H9 (cell line): ENCODE results near the gene TMEM107. TPM values are rescaled to one million over a fixed set of nuclear protein-coding genes. Genes with fewer than 3 reads are reported as not detected.

Experiments
- DNase-seq: peaks from one replicate; pipeline ENCODE4 v3.0.0-alpha.2; 2017
- H2AFZ ChIP-seq: one replicate; pipeline ENCODE4 v1.6.1; 2013; ENCODE audit warnings: mild to moderate bottlenecking, low read length, control low read depth, moderate library complexity
- H2AK5ac ChIP-seq: 2 replicates; pipeline ENCODE4 v1.6.1; 2013; ENCODE audit warnings: low read length, control low read depth, mixed read lengths; ENCODE audit not compliant: insufficient read length
- H2BK120ac ChIP-seq: one replicate; pipeline ENCODE4 v1.6.1; 2013; ENCODE audit warnings: low read depth, mild to moderate bottlenecking, low read length, control low read depth, inconsistent platforms; ENCODE audit not compliant: poor library complexity, severe bottlenecking
- H2BK12ac ChIP-seq: 2 replicates; pipeline ENCODE4 v1.6.1; 2013; ENCODE audit warnings: low read length, control low read depth, mixed read lengths, low read depth; ENCODE audit not compliant: insufficient read length
- H2BK15ac ChIP-seq: 2 replicates; pipeline ENCODE4 v1.6.1; 2013; ENCODE audit warnings: low read depth, low read length, control low read depth
- H2BK20ac ChIP-seq: one replicate; pipeline ENCODE4 v1.6.1; 2013; ENCODE audit warnings: low read depth, mild to moderate bottlenecking, low read length, control low read depth, inconsistent platforms; ENCODE audit not compliant: poor library complexity, severe bottlenecking
- H2BK5ac ChIP-seq: 2 replicates; pipeline ENCODE4 v1.6.1; 2013; ENCODE audit warnings: low read length, control low read depth, mixed read lengths; ENCODE audit not compliant: insufficient read length
- H3K14ac ChIP-seq: 2 replicates; pipeline ENCODE4 v1.6.1; 2013; ENCODE audit warnings: low read length, control low read depth; ENCODE audit not compliant: insufficient read depth
- H3K18ac ChIP-seq: 2 replicates; pipeline ENCODE4 v1.6.1; 2013; ENCODE audit warnings: low read depth, mild to moderate bottlenecking, mixed read lengths, low read length, control low read depth; ENCODE audit not compliant: insufficient read length
- H3K23ac ChIP-seq: 2 replicates; pipeline ENCODE4 v1.6.1; 2013; ENCODE audit warnings: low read length, control low read depth, mixed read lengths, low read depth; ENCODE audit not compliant: insufficient read length
- H3K23me2 ChIP-seq: 2 replicates; pipeline ENCODE4 v1.6.1; 2013; ENCODE audit warnings: low read depth, mild to moderate bottlenecking, mixed read lengths, low read length, control low read depth; ENCODE audit not compliant: insufficient read length, poor library complexity, severe bottlenecking
- H3K27ac ChIP-seq: 2 replicates; pipeline ENCODE4 v1.5.1; 2013; ENCODE audit warnings: low read length, control low read depth, mixed read lengths, low read depth; ENCODE audit not compliant: insufficient read length
- H3K27me3 ChIP-seq: 2 replicates; pipeline ENCODE4 v1.6.1; 2013; ENCODE audit warnings: low read length, control low read depth, inconsistent platforms; ENCODE audit not compliant: insufficient read depth
- H3K4ac ChIP-seq: 2 replicates; pipeline ENCODE4 v1.6.1; 2013; ENCODE audit warnings: low read depth, mild to moderate bottlenecking, control low read depth, inconsistent platforms, low read length, moderate library complexity
- H3K4me1 ChIP-seq: 2 replicates; pipeline ENCODE4 v1.6.1; 2013; ENCODE audit warnings: low read length, control low read depth, inconsistent platforms; ENCODE audit not compliant: insufficient read depth
- H3K4me2 ChIP-seq: 2 replicates; pipeline ENCODE4 v1.6.1; 2013; ENCODE audit warnings: low read length, control low read depth, mixed read lengths; ENCODE audit not compliant: insufficient read length, insufficient read depth
- H3K56ac ChIP-seq: 2 replicates; pipeline ENCODE4 v1.6.1; 2013; ENCODE audit warnings: low read depth, mild to moderate bottlenecking, mixed read lengths, low read length, control low read depth; ENCODE audit not compliant: insufficient read length
- H3K79me1 ChIP-seq: 2 replicates; pipeline ENCODE4 v1.6.1; 2013; ENCODE audit warnings: low read depth, mild to moderate bottlenecking, moderate library complexity, low read length, control low read depth, inconsistent platforms; ENCODE audit not compliant: insufficient read depth, poor library complexity, severe bottlenecking
- H3K79me2 ChIP-seq: 2 replicates; pipeline ENCODE4 v1.6.1; 2013; ENCODE audit warnings: low read length, control low read depth, inconsistent platforms; ENCODE audit not compliant: insufficient read depth
- H3K9ac ChIP-seq: 2 replicates; pipeline ENCODE4 v1.6.1; 2013; ENCODE audit warnings: low read length, control low read depth, mixed read lengths; ENCODE audit not compliant: insufficient read length; ENCODE audit errors: extremely low read depth
- H3K9me3 ChIP-seq: one replicate; pipeline ENCODE4 v1.6.1; 2013; ENCODE audit warnings: low read depth, low read length, inconsistent platforms; ENCODE audit not compliant: control insufficient read depth
- H3T11ph ChIP-seq: one replicate; pipeline ENCODE4 v1.6.1; 2013; ENCODE audit warnings: mild to moderate bottlenecking, low read length, control low read depth, inconsistent platforms
- H4K20me1 ChIP-seq: one replicate; pipeline ENCODE4 v1.6.1; 2013; ENCODE audit not compliant: control insufficient read depth, insufficient read length, insufficient read depth
- H4K5ac ChIP-seq: 2 replicates; pipeline ENCODE4 v1.6.1; 2013; ENCODE audit warnings: low read depth, mild to moderate bottlenecking, mixed read lengths, low read length, control low read depth; ENCODE audit not compliant: insufficient read length
- H4K8ac ChIP-seq: replicated peaks from 2 replicates; pipeline ENCODE4 v1.6.1; 2013; ENCODE audit warnings: low read length, control low read depth, mixed read lengths, low read depth; ENCODE audit not compliant: insufficient read length
- H4K91ac ChIP-seq: 2 replicates; pipeline ENCODE4 v1.6.1; 2013; ENCODE audit warnings: low read depth, mild to moderate bottlenecking, moderate library complexity, mixed read lengths, low read length, control low read depth; ENCODE audit not compliant: insufficient read length
- H3K27ac Mint-ChIP-seq, 3 experiments: 2 replicates in 2 of 3; 3 replicates in 1 of 3; pipeline ENCODE4 v1.8.0; 2020 to 2021; ENCODE audit warnings: mixed read lengths in 3 of 3, mild to moderate bottlenecking in 1 of 3, moderate library complexity in 1 of 3
- H3K27me3 Mint-ChIP-seq: 2 replicates; pipeline ENCODE4 v1.8.0; 2021; ENCODE audit warnings: low read depth, mild to moderate bottlenecking, moderate library complexity, mixed read lengths
- H3K36me3 Mint-ChIP-seq, 3 experiments: 2 replicates in 2 of 3; 3 replicates in 1 of 3; pipeline ENCODE4 v1.8.0; 2020 to 2021; ENCODE audit warnings: low read depth in 3 of 3, mixed read lengths in 3 of 3; ENCODE audit not compliant: insufficient read depth in 1 of 3
- H3K4me1 Mint-ChIP-seq, 2 experiments: 2 replicates each; pipeline ENCODE4 v1.8.0; 2020; ENCODE audit warnings: mixed read lengths in 2 of 2
- H3K4me3 Mint-ChIP-seq, 2 experiments: 2 replicates in 1 of 2; 3 replicates in 1 of 2; pipeline ENCODE4 v1.8.0; 2020 to 2021; ENCODE audit warnings: mild to moderate bottlenecking in 2 of 2, mixed read lengths in 2 of 2, moderate library complexity in 1 of 2
- H3K9me3 Mint-ChIP-seq, 2 experiments: 2 replicates in 1 of 2; 3 replicates in 1 of 2; pipeline ENCODE4 v1.8.0; 2020; ENCODE audit warnings: mild to moderate bottlenecking in 2 of 2, mixed read lengths in 2 of 2, moderate library complexity in 1 of 2
- CTCF ChIP-seq: fragments of 200-600 bp; sonication (generic); conservative IDR thresholded peaks from 3 replicates; pipeline ENCODE4 v1.8.0; 2021; ENCODE audit warnings: antibody characterized with exemption, mild to moderate bottlenecking
- WGBS: extraction: QIAGEN DNeasy Blood & Tissue Kit; methylation state at CpG from one replicate; pipeline ENCODE4 v1.1.7; 2013; ENCODE audit warnings: missing lambda C conversion rate, low lambda C conversion rate, mixed read lengths; ENCODE audit not compliant: insufficient read length; ENCODE audit errors: extremely low coverage; 5-methylcytosine and 5-hydroxymethylcytosine counted together
- total RNA-seq: library from RNA; stranded (reverse); gene quantifications from 2 replicates; pipeline ENCODE4 v1.2.1, GENCODE V29; 2021

Gene TMEM107
- total RNA-seq, 1 experiment from 2014 or later: 12.7 TPM

- Mint-ChIP-seq H3K9me3 (no peaks in the 10 kb centered on the region), H3K4me1 (peaks cover 21 to 25% of the 10 kb centered on the region in 2 experiments), H3K27ac (peak overlapping the region; percentile 3 to 98 (median 95); a peak in 5 of 7 replicates), H3K4me3 (peak overlapping the region; percentile 14 to 97; a peak in 3 of 5 replicates), H3K36me3 (peaks cover 11 to 20% (median 17%) of the 10 kb centered on the region in 3 experiments; a peak in 6 of 7 replicates), H3K27me3 (peaks cover 3% of the 10 kb centered on the region)
- H3K23me2 ChIP-seq: peaks cover 21% of the 10 kb centered on the region
- no peak overlapping the region for H4K8ac ChIP-seq
- no peaks in the 10 kb centered on the region for H3K9me3 ChIP-seq
- no peak overlapping the region for H3K56ac ChIP-seq
- H2AFZ ChIP-seq: no peak overlapping the region
- H3K23ac ChIP-seq: no peak overlapping the region
- H2BK20ac ChIP-seq: no peak overlapping the region
- H3K4me2 ChIP-seq: peak overlapping the region; percentile 23
- H3K18ac ChIP-seq: peak overlapping the region; percentile 14
- H3K27me3 ChIP-seq: no peaks in the 10 kb centered on the region
- H4K5ac ChIP-seq: no peak overlapping the region
- TF ChIP-seq CTCF: no peak
- H4K91ac ChIP-seq: no peak overlapping the region
- H3K14ac ChIP-seq: no peak overlapping the region
- WGBS: no CpG with 5 or more reads among the region's 7 CpGs
- peaks cover 2% of the 10 kb centered on the region for H3K79me1 ChIP-seq
- H3K4ac ChIP-seq: no peak overlapping the region
- H3K9ac ChIP-seq: no peak overlapping the region
- H2AK5ac ChIP-seq: no peak overlapping the region
- no peak overlapping the region for H3T11ph ChIP-seq
- no peaks in the 10 kb centered on the region for H4K20me1 ChIP-seq
- no peaks in the 10 kb centered on the region for H3K79me2 ChIP-seq
- DNase-seq: peak; percentile 43
- no peak overlapping the region for H2BK15ac ChIP-seq
- H3K4me1 ChIP-seq: peaks cover 5% of the 10 kb centered on the region
- peak overlapping the region; percentile 83 for H2BK12ac ChIP-seq
- H2BK5ac ChIP-seq: no peak overlapping the region
- no peak overlapping the region for H2BK120ac ChIP-seq
- H3K27ac ChIP-seq: no peak overlapping the region
Observed at GRCh38 chr17:8153031-8153451, 23.1 kb downstream of the TMEM107 start.
